AG09319 (cell line): Measurements from ENCODE around the gene GPR27.

Experiments
- DNase-seq: peaks from one replicate; pipeline ENCODE4 v3.0.0-alpha.2; 2010; ENCODE audit warnings: low read depth; ENCODE audit errors: extremely low read depth
- CTCF ChIP-seq: IDR thresholded peaks from 2 replicates; pipeline ENCODE4 v1.5.1; 2011; ENCODE audit warnings: low read depth, mild to moderate bottlenecking, inconsistent platforms, low read length, moderate library complexity

Gene GPR27, protein sequence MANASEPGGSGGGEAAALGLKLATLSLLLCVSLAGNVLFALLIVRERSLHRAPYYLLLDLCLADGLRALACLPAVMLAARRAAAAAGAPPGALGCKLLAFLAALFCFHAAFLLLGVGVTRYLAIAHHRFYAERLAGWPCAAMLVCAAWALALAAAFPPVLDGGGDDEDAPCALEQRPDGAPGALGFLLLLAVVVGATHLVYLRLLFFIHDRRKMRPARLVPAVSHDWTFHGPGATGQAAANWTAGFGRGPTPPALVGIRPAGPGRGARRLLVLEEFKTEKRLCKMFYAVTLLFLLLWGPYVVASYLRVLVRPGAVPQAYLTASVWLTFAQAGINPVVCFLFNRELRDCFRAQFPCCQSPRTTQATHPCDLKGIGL

DNA sequence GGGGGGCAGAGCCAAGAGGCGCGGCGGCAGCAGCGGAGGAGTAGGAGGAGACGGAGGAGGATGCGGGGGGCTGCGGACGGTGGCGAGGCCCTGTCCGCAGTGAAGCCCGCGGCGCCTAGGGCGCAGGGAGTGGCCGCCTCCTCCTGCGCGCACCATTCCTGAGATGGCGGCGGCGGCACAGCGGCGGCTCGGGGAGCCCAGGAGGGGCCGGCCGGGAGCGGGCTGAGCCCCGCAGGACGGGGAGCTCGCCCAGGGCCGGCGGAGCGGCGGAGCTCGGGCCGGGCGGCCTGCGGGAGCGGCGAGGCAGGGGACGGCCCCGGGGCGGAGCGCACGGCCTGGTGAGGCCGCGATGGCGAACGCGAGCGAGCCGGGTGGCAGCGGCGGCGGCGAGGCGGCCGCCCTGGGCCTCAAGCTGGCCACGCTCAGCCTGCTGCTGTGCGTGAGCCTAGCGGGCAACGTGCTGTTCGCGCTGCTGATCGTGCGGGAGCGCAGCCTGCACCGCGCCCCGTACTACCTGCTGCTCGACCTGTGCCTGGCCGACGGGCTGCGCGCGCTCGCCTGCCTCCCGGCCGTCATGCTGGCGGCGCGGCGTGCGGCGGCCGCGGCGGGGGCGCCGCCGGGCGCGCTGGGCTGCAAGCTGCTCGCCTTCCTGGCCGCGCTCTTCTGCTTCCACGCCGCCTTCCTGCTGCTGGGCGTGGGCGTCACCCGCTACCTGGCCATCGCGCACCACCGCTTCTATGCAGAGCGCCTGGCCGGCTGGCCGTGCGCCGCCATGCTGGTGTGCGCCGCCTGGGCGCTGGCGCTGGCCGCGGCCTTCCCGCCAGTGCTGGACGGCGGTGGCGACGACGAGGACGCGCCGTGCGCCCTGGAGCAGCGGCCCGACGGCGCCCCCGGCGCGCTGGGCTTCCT, at the start of gene GPR27:
Gene GPR27 (plus strand): TSS at position 155 of the 909 bp plus-strand sequence. CDS start 195 bp downstream, at position 350.
- TF ChIP-seq CTCF = no peak
- DNase-seq = no peak

DNA sequence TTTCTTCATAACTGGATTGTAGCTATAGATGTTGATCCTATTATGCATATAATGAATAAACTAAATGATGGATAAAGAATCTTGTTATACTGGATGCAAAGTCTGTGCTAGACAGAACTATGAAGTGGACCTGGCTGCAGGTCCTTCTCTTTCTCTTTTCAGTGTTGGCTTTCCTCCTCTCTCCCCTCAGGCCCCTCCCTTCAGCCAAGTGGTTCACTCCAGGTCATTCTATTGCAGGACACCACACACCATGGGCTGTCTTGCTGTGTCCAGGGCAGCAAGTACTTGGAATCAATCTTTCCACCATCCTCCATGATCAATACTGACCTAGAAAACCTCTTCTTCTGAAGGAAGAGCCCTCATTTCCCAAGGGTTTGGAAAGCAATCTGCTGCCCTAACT, 48.7 kb upstream of the GPR27 start:
- TF ChIP-seq CTCF = no peak
- DNase-seq = no peak

DNA sequence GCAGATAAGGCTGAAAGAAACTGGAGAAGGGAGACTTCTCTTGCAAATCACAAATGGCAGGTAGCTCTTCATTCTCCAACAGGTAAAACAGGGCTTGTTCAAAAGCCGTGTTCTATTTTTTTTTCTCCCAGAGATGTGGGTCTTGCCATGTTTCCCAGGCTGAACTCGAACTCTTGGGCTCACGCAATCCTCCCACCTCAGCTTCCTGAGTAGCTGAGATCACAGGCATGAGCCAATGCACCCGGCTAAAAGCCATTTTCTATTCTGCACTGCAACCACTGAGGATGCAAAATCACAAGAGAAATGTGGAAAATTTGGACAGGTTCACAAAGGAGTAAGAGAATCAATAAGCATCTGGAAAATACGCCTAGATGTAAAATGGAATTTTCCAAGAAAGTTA, 48.0 kb upstream of the GPR27 start:
- no peak for TF ChIP-seq CTCF
- DNase-seq = no peak

GRCh38 chr3:71707595-71707994, 46.1 kb upstream of the GPR27 start:
- no peak for DNase-seq
- TF ChIP-seq CTCF = no peak

GRCh38 chr3:71708476-71709105, 45.1 kb upstream of the GPR27 start:
- DNase-seq = no peak
- no peak for TF ChIP-seq CTCF

GRCh38 chr3:71709908-71710511, 43.6 kb upstream of the GPR27 start:
- DNase-seq = no peak
- no peak for TF ChIP-seq CTCF
